CD4-positive, alpha-beta T cell treated with Interferon gamma for 1 hour (primary cell): ENCODE measurements around the gene INSM1.

Experiments used
- DNase-seq: peaks from one replicate; pipeline ENCODE4 v3.0.0-alpha.2; 2020

The INSM1 gene

GRCh38 chr20:20395903-20396568 lies 28.1 kb downstream of the INSM1 start:
- no peak for DNase-seq

GRCh38 chr20:20396794-20397193 lies 28.9 kb downstream of the INSM1 start:
- no peak for DNase-seq

GRCh38 chr20:20398123-20398522 lies 30.2 kb downstream of the INSM1 start:
- no peak for DNase-seq

GRCh38 chr20:20399531-20400500 lies 31.9 kb downstream of the INSM1 start:
- DNase-seq = no peak

GRCh38 chr20:20401991-20402390 lies 34.1 kb downstream of the INSM1 start:
- no peak for DNase-seq

- DNase-seq = no peak
Measured at GRCh38 chr20:20404633-20405032, 36.7 kb downstream of the INSM1 start.

- DNase-seq = no peak
Measured at GRCh38 chr20:20405623-20406022, 37.7 kb downstream of the INSM1 start.

GRCh38 chr20:20406306-20406705 lies 38.4 kb downstream of the INSM1 start:
- DNase-seq = no peak

- no peak for DNase-seq
Measured at GRCh38 chr20:20407891-20408805, 40.2 kb downstream of the INSM1 start.

GRCh38 chr20:20409331-20409730 lies 41.4 kb downstream of the INSM1 start:
- no peak for DNase-seq

GRCh38 chr20:20410678-20411077 lies 42.8 kb downstream of the INSM1 start:
- no peak for DNase-seq

- DNase-seq = no peak
Measured at GRCh38 chr20:20411402-20411801, 43.5 kb downstream of the INSM1 start.

- no peak for DNase-seq
Measured at GRCh38 chr20:20411836-20412235, 43.9 kb downstream of the INSM1 start.

- no peak for DNase-seq
Measured at GRCh38 chr20:20412750-20413149, 44.8 kb downstream of the INSM1 start.

- no peak for DNase-seq
Measured at GRCh38 chr20:20413810-20414281, 45.9 kb downstream of the INSM1 start.

GRCh38 chr20:20414640-20415220 lies 46.8 kb downstream of the INSM1 start:
- DNase-seq = no peak

GRCh38 chr20:20415321-20415720 lies 47.4 kb downstream of the INSM1 start:
- DNase-seq = no peak

GRCh38 chr20:20417876-20418676 lies 50.2 kb downstream of the INSM1 start:
- DNase-seq = no peak
